ENCODE data around the gene CHD1. TPM values are rescaled to one million over a fixed set of nuclear protein-coding genes. Genes with fewer than 3 reads are reported as not detected.

The CHD1 gene
- total RNA-seq, 1 experiment from 2014 or later: 36.5 TPM

GRCh38 chr5:98968056-98968564 lies 39.3 kb upstream of the CHD1 start:
- no peaks in the 10 kb centered on the region for H3K4me1 ChIP-seq (ENCODE audit: control insufficient read depth, insufficient read depth, low read length)
- ATAC-seq (no peak), DNase-seq (ENCODE audit: low read depth, low spot score) (no peak)
- TF ChIP-seq TCF7L2 (IDR thresholded peaks at IDR 0.05; ENCODE audit: low read depth, low read length): no peak
- TF ChIP-seq CTCF (IDR thresholded peaks at IDR 0.05): no peak
- no peak for TF ChIP-seq SIN3A (IDR thresholded peaks at IDR 0.05; ENCODE audit: borderline replicate concordance, insufficient read depth, low read depth, low read length)
- no peak for TF ChIP-seq POLR2AphosphoS5 (IDR thresholded peaks at IDR 0.05; ENCODE audit: low read depth, low read length)
- POLR2A ChIA-PET: no interaction called here
- H3K4me3 ChIP-seq (ENCODE audit: low read depth in 2 of 2, low read length in 2 of 2): no peak overlapping the region
- intact Hi-C loops (cut with micrococcal nuclease; ENCODE audit: unreplicated experiment) (no loop called here), in situ Hi-C loops (cut with HindIII; ENCODE audit: low pct_unique_long_range_greater_than_20kb, low sequenced_read_pairs) (no loop called here)
- no peaks in the 10 kb centered on the region for H3K9me3 ChIP-seq (ENCODE audit: control insufficient read depth, insufficient read depth, low read depth, low read length)
- BruUV-seq (replicated peaks): no TSS peak
- H3K27ac ChIP-seq (ENCODE audit: low read length): no peak overlapping the region
- no peaks in the 10 kb centered on the region for H3K27me3 ChIP-seq (ENCODE audit: control insufficient read depth, insufficient read depth, low read length)
- CTCF ChIA-PET: no interaction called here
- no peaks in the 10 kb centered on the region for H3K36me3 ChIP-seq (ENCODE audit: control insufficient read depth, insufficient read depth, low read length)

- POLR2A ChIA-PET: no interaction called here
- in situ Hi-C loops (cut with HindIII; ENCODE audit: low pct_unique_long_range_greater_than_20kb, low sequenced_read_pairs) (no loop called here), intact Hi-C loops (cut with micrococcal nuclease; ENCODE audit: unreplicated experiment) (no loop called here)
- H3K9me3 ChIP-seq (ENCODE audit: control insufficient read depth, insufficient read depth, low read depth, low read length): no peaks in the 10 kb centered on the region
- no peaks in the 10 kb centered on the region for H3K4me1 ChIP-seq (ENCODE audit: control insufficient read depth, insufficient read depth, low read length)
- DNase-seq (ENCODE audit: low read depth, low spot score) (no peak), ATAC-seq (no peak)
- H3K4me3 ChIP-seq (ENCODE audit: low read depth in 2 of 2, low read length in 2 of 2): no peak overlapping the region
- H3K27ac ChIP-seq (ENCODE audit: low read length): no peak overlapping the region
- no TSS peak for BruUV-seq (replicated peaks)
- TF ChIP-seq POLR2AphosphoS5 (IDR thresholded peaks at IDR 0.05; ENCODE audit: low read depth, low read length) (no peak), TCF7L2 (IDR thresholded peaks at IDR 0.05; ENCODE audit: low read depth, low read length) (no peak), SIN3A (IDR thresholded peaks at IDR 0.05; ENCODE audit: borderline replicate concordance, insufficient read depth, low read depth, low read length) (no peak), CTCF (IDR thresholded peaks at IDR 0.05) (no peak), REST (IDR thresholded peaks at IDR 0.05; ENCODE audit: insufficient read depth in 1 of 2, low read depth in 2 of 2, low read length in 1 of 2) (no peak)
- H3K27me3 ChIP-seq (ENCODE audit: control insufficient read depth, insufficient read depth, low read length): no peaks in the 10 kb centered on the region
- CTCF ChIA-PET: no interaction called here
- no peaks in the 10 kb centered on the region for H3K36me3 ChIP-seq (ENCODE audit: control insufficient read depth, insufficient read depth, low read length)
Observed at GRCh38 chr5:98965226-98965625, 36.4 kb upstream of the CHD1 start.

All from Panc1 (cell line).